ENCODE data around the gene SLC8A1.

GRCh38 chr2:40166006-40166405 is 285.9 kb downstream of the SLC8A1 start:
- TF ChIP-seq, protein P1, sequence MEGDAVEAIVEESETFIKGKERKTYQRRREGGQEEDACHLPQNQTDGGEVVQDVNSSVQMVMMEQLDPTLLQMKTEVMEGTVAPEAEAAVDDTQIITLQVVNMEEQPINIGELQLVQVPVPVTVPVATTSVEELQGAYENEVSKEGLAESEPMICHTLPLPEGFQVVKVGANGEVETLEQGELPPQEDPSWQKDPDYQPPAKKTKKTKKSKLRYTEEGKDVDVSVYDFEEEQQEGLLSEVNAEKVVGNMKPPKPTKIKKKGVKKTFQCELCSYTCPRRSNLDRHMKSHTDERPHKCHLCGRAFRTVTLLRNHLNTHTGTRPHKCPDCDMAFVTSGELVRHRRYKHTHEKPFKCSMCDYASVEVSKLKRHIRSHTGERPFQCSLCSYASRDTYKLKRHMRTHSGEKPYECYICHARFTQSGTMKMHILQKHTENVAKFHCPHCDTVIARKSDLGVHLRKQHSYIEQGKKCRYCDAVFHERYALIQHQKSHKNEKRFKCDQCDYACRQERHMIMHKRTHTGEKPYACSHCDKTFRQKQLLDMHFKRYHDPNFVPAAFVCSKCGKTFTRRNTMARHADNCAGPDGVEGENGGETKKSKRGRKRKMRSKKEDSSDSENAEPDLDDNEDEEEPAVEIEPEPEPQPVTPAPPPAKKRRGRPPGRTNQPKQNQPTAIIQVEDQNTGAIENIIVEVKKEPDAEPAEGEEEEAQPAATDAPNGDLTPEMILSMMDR (IDR thresholded peaks at IDR 0.05): no peak
- no peak for TF ChIP-seq POLR2AphosphoS5 (IDR thresholded peaks at IDR 0.05)
- TF ChIP-seq EP300 (IDR thresholded peaks at IDR 0.05): no peak
